RKO (cell line): ENCODE results near the gene PTPRS.
"Not testable (repeated sequence)": the region's sequence is repeated elsewhere in the genome, so short reads cannot be mapped to it uniquely, and the experiment has no call there.

Experiments used
- DNase-seq: peaks from one replicate; pipeline ENCODE4 v3.0.0-alpha.2; 2016; ENCODE audit warnings: low spot score

PTPRS gene

DNA sequence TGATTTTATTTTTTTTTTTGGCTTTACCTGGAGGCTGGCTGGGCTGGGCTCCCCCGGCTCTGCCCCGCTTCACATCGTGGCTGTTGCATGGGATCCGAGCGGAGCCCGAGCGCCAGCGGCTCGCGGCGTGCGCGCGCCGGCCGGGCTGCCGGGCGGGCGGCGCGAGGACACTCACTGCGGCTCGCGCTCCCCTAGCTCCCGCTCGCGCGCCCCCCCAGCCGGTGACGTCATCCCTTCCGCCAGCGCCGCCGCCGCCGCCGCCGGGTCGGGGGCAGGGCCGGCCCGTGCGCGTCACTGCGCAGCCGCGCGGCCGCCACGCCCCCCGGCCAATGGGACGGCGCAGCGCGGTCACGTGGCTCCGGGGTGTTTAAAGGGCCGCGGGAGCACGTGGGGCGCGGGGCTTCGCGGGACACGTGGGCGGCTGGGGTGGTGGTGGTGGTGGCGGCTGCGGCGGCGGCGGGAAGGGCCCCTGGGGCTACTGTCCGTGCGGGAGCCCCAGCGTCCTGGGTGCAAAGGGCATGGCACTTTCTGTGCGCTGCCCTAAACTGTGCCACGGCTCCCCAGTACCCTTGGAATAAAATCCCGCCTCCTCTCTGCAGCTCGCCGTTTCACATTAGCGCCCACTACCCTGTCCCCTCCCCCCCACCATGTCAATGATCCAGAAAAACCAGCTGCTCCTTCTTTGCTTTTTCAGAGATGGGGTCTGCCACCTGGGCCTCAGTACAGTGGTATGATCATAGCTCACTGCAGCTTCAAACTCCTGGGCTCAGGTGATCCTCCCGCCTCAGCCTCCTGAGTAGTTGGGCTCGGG is at the start of gene PTPRS:
TSS of gene PTPRS (minus strand) at position 176 of the 811 bp plus-strand sequence. CDS start 54,672 bp downstream, outside the sequence.
- no peak for DNase-seq

DNA sequence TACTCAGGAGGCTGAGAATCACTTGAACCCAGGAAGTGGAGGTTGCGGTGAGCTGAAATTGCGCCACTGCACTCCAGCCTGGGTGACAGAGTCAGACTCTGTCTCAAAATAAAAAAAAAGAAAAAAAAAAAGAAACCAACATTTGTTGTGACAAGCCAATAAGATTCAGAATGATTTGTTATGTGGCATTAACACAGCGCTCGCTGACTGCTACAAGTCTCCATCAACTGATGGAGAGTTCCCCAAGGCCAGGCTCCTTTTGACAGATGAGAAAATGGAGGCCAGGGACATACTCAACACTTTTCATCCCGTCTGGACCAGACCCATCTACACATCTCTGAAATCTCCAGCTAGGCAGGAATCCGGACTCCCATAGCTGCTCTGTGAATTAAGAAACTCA is 48.7 kb upstream of the PTPRS start:
- no peak for DNase-seq

DNA sequence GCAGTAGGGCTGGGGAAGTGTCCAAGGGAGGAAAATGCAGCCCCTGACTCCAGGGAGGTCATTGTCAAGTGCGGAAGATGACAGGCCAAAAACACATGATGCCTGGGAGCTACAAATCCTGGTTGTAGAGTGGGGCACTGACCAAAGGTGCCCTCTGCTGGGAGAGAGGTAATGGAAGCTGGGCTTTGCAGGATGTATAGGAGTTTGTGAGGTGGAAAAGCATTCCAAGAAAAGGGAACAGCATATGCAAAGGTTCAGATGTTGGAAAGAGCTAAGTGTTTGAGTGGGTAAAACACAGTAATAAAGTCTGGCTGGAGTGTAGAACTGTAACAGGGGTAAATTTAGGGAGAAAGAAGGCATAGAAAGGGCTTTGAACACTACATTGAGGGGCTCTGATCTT is 46.9 kb upstream of the PTPRS start:
- DNase-seq: no peak

DNA sequence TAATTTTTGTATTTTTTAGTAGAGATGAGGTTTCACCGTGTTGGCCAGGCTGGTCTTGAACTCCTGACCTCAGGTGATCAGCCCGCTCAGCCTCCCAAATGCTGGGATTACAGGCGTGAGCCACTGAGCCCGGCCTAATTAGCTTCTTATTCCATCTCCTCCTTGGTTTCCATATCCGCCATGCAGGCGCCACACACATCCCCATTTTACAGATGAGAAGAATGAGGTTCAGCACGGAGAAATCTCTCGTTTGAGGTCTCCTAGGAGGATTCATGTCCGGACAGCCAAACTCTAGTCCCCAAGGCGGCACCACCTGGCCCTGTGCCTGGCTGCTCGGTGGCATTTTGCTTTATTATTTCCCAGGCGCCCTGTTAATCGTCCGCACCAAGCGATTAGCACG is 46.2 kb upstream of the PTPRS start:
- no peak for DNase-seq

DNA sequence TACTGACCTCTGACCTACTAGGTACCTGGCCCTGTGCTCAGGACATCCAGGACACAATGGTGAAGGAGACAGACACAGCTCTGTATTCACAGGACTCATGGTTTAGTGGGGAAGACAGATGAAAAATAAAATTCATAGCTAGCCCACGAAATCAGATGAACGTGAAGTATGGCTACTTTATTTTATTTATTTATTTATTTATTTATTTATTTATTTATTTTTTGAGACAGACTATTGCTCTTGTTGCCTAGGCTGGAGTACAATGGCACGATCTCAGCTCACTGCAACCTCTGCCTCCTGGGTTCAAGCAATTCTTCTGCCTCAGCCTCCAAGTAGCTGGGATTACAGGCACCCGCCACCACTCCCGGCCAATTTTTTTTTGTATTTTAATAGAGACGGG is 40.6 kb upstream of the PTPRS start:
- not testable (repeated sequence) for DNase-seq

DNA sequence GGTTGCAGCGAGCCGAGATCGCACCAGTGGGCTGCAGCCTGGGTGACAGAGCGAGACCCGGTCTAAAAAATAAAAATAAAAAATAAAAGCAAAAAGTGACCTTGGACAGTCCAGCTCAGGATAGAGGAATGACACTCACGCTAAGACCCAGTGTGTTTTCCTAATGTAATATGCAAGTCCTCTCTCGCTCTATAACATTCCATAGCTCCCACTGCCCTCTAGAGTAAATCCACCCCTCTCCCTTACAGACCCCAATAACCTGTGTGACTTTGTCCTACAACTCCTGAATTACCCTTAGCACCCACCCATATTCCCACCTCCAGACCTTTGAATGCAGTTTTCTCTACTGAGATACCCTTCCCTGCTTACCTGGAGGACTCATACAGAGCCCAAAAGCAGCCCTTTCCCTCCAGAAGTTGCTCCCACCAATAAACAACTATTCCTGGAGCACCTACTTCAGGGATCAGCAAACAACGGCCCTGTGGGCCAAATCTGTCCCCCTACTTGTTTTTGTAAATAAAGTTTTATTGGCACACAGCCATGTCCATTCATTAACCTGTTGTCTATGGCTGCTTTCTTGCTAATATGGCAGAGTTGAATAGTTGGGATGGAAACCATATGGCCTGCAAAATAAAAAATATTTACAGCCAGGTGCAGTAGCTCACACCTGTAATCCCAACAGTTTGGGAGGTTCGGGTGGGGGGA is 39.8 kb upstream of the PTPRS start:
- no peak for DNase-seq

DNA sequence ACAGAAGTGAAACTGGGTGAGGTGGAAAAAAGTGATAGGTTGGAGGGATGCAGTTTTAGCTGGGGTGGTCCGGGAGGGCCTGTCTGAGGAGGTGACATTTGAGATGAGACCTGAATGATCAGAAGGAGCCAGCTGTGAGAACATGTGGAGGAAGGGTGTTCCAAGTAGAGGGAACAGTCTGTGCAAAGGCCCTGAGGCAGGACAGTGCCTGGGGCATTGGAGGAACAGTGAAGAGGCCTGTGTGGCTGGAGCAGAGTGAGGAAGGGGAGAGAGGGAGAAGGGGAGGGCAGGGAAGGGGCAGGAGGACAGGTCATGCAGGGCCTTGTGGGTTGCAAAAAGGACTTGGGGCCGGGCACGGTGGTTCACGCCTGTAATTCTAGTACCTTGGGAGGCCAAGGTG is 36.3 kb upstream of the PTPRS start:
- no peak for DNase-seq

DNA sequence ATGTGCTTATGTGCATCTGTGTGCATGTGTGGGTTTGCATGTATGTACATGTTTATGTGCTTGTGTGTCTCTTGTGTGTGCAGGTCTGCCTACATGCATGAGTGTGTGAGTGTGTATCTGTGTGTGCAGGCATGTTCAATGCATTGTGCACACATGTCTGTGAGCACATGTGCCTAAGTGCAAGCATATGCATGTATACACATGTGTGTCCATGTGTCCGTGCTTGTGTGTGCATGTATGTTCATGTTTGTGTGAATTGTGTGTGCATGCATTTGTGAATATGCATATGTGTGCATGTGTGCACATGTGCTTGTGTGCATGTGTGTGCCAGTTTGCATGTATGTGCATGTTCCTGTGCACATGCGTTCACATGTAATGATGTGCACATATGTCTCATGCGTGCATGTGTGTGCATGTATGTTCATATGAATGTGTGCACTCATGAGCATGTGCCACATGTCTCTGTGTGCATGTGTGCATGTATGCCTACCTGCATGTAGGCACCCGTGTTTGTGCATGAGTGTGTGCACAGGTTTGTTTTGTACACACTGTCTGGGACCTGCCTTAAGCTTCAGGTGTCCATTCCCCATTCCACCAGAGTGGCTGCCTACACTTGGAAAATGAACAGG is 32.1 kb upstream of the PTPRS start:
- no peak for DNase-seq

DNA sequence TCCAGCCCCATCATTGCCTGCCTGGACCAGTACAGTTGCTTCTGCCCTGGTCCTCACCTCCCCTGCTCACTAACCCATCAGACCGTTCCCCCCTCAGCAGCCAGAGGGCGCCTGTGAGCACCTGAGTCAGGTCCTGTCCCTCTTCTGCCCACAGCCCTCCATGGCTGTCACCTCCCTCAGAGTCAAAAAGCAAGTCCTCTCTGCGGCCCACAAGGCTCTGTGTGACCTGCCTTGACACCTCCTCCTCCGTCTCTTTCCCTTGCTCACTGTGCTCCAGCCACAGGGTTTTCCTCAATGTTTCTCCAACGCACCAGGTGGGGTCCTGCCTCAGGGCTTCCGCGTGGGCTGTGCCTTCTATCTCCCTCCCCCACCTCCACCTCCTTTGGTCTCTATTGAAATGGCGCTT is 29.4 kb upstream of the PTPRS start:
- no peak for DNase-seq

DNA sequence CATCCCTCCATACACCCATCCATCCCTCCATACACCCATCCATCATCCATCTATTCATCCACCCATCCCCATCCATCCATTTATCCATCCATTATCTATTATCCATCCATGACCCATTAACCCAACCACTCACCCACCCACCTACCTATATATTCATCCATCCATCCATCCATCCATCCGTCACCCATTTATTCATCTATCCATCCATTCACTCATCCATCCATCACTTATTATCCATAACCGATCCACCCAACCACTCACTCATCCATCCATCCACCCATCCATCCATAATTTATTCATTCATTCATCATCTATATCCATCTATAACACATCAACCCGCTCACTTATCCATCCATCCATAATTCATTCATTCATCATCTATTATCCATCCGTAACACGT is 28.7 kb upstream of the PTPRS start:
- no peak for DNase-seq

DNA sequence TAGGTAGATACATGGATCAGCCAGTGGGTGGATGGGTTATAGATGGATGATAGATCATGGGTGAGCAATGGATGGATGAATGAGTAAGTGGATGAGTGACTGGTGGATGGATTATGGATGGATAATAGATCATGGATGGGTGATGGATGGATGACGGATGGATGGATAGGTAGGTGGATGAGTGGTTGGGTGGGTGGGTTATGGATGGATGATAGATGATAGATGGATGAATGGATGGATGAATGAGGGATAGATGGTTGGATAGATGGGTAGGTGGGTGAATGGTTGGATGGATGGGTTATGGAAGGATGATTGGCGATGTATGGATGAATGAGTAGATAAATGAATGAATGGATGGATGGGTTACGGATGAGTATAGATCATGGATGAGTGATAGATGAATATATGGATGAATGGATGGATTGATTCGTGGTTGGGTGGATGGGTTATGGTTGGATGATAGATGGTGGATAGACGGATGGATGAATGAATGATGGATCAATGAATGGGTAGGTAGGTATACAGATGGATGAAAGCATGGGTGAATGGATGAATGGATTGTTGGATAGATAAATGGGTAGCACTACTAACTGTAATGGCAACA is 27.0 kb upstream of the PTPRS start:
- no peak for DNase-seq

DNA sequence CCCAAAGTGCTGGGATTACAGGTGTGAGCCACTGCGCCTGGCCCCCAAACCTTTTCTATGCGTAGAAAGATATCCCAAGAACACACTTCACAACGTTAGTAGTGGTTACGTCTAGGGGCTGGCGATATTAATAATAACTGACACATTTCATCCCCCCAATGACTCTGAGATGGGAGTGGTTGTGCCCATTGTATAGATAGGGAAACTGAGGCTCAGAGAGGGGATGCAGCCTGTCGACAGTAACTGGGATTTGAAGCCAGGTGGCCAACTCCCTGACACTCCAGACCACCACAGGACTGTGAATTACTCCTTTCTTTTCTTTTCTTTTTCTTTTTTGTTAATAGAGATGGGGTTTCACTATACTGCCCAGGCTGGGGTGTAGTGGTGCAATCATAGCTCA is 25.3 kb upstream of the PTPRS start:
- no peak for DNase-seq

DNA sequence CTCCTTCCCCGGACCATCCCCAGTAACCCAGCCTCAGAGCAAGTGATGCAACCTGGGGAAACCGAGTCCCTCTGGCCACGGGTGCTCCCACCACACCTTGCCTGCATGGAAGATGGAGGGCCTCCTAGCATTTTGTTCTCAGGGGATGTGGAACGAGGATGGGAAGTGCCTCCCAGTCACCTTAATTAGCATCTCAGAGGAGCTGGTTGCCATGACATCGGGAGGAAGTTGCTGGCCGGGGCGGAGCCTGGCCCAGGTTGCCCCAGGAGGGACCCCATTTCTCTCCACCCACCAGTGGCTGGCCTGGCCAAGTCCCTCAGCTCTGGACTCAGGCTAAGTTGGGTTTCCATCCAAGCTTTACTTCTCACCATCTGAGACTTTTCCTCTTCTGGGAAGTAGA is 24.1 kb upstream of the PTPRS start:
- no peak for DNase-seq

DNA sequence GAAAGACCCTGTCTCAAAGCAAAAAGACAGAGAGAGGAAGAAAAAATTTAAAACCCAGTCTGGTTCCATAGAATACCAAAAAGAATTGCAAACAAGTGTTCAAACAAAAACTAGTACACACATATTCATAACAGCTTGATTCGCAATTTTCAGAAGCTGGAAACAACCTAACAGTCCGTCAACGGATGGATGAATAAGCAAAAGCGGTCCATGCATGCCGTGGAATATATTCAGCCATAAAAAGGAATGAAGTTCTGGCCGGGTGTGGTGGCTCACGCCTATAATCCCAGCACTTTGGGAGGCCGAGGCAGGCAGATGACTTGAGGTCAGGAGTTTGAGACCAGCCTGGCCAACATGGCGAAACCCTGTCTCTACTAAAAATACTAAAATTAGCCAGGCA is 21.2 kb upstream of the PTPRS start:
- DNase-seq: not testable (repeated sequence)

DNA sequence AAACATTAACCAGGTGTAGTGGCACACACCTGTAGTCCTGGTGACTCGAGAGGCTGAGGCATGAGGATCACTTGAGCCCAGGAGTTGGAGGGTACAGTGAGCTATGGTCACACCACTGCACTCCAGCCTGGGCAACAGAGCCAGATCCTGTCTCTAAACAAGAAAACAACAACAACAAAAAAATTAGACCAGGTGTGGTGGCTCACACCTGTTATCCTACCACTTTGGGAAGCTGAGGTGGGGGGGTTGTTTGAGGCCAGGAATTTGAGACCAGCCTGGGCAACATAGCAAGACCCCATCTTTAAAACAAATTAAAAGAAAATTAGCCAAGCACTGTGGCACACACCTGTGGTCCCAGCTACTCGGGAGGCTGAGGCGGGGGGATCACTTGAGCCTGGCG is 20.8 kb upstream of the PTPRS start:
- DNase-seq: no peak

DNA sequence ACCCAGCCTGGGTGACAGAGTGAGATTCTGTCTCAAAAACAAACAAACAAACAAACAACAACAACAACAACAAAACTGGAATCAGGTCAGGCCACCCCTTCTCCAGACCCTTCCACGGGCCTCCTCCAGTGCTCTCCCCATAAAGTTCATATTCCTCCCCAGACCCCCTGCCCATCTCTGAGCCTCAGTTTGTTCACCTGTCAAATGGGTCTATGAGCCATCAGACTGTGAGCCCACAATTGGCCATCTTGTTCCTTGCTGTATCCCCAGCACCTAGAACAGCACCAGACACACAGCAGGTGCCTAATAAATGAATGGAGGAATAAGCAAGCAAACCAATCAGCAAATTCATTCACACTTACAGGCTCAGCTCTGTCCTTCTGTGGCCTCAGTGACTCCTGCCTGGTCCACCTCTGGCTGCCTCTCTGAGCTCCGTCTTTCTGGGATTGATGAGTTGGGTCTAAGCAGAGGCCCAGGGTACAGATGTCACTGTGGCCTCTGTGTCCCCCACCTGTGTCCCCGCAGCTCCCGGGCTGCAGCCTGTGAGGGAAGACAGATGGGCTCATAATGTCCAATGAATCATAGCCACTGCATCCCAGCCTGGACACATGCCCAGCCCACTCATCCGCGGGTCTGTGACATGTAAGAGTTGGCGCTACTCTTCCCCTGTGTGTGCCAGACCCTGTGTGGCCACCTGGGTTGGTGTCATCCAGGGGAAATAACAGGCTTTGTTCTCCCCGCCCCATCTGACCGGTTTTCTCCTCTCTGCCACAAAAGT is 19.6 kb upstream of the PTPRS start:
- no peak for DNase-seq

DNA sequence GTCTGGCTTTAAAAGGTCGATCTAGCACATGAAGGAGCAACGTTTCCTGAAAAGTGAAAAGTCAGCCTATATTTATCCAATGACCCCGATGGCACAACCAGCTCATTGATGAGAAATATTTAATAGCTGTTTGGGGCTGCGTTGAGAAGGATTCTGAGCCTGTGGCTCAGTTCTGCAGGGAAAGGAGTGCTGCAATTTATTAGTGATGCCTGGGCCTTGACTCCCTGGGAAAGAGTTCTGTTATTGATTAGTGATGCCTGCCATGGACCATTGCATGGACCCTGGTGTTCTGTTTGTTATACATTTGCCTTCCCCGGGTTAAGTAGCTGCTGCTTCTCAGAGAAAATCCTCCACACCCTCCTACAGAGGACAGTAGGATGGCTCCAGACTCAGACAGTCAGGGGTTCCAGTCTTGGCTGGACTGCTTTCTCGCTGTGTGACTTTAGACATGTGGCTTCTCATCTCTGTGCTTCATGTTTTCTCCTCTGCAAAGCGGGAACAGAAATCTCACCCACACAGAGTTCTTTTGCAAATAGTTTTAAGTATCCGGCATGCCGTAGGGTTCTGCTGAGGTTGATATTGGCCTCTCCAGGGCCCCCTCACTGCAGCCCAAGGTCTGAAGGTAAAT is 17.7 kb upstream of the PTPRS start:
- peak; percentile 19 for DNase-seq

DNA sequence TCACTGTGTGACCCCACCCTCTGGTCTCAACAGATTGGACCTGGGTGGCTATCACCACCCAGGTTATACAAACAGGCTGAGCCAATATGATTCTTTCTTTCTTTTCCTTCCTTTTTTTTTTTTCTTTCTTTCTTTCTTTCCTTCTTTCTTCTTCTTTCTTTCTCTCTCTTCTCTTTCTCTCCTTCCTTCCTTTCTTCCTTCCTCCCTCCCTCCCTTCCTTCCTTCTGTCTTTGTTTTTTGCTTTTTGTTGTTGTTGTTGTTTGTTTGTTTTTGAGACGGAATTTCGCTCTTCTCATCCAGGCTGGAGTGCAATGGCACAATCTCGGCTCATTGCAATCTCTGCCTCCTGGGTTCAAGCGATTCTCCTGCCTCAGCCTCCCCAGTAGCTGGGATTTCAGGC is 17.0 kb upstream of the PTPRS start:
- DNase-seq: no peak

DNA sequence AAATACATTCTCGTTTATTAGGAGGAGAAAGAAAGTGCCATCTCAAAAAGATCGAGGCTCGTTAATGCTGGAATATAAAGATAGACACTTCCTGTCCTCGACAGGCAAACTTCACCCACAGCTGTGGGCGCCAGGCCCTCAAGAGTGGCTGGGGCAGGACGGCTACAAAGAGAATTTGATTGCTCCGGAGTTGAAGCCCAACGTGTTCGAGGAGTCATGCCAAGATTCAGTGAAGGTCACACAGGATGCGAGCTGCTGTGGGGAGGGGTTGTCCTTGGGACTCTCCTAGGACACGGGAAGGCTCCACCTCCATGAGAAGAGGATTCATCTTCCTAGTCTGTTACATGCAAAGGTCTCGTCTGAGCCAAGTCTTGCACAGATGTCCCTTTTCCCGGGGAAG is 16.3 kb upstream of the PTPRS start:
- DNase-seq: no peak

DNA sequence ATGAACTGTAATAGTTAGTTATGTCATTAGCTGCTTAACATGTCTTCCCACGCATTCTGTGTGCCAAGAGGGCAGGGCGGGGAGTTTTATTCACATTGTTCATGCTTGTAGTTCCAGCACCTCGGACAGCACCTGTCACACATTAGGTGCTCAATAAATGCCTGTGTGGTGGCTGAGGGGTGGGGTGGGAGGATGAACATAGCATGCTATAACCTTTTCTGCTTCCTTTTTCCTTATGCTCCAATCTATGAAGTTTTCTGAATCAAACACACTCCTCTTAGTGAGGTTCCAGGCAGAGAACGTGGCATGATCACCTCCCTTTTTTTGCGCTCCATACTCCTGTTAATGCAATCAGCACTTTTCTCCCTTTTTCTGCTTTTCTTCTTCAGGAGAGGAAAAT is 15.8 kb upstream of the PTPRS start:
- peak; percentile 16 for DNase-seq

DNA sequence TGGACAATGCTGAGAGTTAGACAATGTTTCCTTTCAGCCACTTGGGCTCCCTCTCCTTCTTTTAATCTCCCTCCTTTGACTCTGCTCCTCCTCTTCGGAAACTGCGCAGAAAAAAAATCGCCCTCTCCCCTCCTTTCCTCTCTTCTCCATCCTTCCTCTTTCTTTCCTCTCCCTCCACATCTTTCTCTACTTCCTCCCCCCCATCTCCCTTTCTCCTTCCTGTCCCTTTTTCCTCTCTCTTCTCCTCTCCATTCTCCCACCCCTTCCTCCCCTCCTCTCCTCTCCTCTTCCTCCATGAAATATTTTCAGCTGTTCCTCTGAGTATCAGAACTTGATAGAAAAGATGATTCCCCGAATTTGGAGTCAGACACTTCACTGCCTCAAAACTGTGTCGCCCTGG is 15.1 kb upstream of the PTPRS start:
- no peak for DNase-seq

DNA sequence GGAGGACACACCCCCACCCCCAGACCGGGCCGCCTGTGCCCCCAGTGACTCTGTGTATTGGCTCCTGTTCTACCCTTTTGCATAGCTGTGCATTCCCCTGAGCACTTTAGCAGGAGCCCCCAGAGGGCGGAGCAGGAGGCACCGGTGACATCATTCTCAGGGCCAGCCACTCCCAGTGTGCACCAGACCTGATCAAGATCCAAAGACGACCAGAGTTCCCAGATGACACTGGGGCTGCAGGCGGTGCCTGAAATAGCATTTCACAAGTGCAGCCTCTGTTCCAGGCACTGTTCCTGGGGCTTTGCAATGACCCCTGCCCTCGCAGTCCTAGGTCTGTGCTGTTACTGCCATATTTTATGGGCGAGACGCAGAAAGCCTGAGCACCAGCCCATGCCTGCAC is 14.5 kb upstream of the PTPRS start:
- no peak for DNase-seq
